ENCODE measurements around the gene RHBDF1.

The RHBDF1 gene

GRCh38 chr16:83781-84615, 11.6 kb upstream of the RHBDF1 start:
- no peak overlapping the region for H3K4me3 ChIP-seq (replicated peaks; ENCODE audit: insufficient read depth, low read length)
- H3K27ac ChIP-seq (replicated peaks): peak overlapping the region; percentile 47
- no peak for TF ChIP-seq REST (IDR thresholded peaks at IDR 0.05; ENCODE audit: insufficient replicate concordance, low read depth)
- no peak for TF ChIP-seq CTCF (IDR thresholded peaks at IDR 0.05; ENCODE audit: insufficient read depth, low read length)
- TF ChIP-seq SPI1 (IDR thresholded peaks at IDR 0.05; ENCODE audit: borderline replicate concordance, low read depth): no peak
- TF ChIP-seq GABPA (IDR thresholded peaks at IDR 0.05; ENCODE audit: low read depth): no peak
- no peak for TF ChIP-seq POLR2AphosphoS5 (IDR thresholded peaks at IDR 0.05; ENCODE audit: low read depth)
- no peaks in the 10 kb centered on the region for H3K27me3 ChIP-seq (ENCODE audit: insufficient read depth, poor library complexity, severe bottlenecking)
- no peak for DNase-seq (ENCODE audit: low read depth in 1 of 2, low spot score in 1 of 2)

DNA sequence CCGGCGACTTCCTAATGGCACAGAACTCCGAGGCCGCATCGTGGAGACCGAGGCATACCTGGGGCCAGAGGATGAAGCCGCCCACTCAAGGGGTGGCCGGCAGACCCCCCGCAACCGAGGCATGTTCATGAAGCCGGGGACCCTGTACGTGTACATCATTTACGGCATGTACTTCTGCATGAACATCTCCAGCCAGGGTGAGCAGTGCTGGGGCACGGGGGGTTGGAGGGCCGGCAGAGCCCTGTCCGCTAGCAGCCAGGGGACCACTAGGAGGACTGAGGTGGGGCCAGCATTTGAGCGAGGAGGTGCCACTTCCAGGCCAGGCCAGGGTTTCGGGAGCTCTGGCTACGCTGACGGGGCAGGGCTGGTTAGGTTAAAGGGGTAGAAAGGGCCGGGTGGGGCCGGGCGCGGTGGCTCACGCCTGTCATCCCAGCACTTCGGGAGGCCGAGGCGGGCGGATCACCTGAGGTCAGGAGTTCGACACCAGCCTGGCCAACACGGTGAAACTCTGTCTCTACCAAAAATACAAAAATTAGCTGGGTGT, 10.7 kb upstream of the RHBDF1 start:
- Histone ChIP-seq H3K27me3 (ENCODE audit: insufficient read depth, poor library complexity, severe bottlenecking) (no peaks in the 10 kb centered on the region), H3K4me3 (replicated peaks; ENCODE audit: insufficient read depth, low read length) (no peak overlapping the region), H3K27ac (replicated peaks) (no peak overlapping the region)
- no peak for TF ChIP-seq SPI1 (IDR thresholded peaks at IDR 0.05; ENCODE audit: borderline replicate concordance, low read depth)
- no peak for TF ChIP-seq CTCF (IDR thresholded peaks at IDR 0.05; ENCODE audit: insufficient read depth, low read length)
- no peak; the same call in 1 of the 2 replicates for TF ChIP-seq POLR2AphosphoS5 (IDR thresholded peaks at IDR 0.05; ENCODE audit: low read depth)
- TF ChIP-seq GABPA (IDR thresholded peaks at IDR 0.05; ENCODE audit: low read depth): no peak
- TF ChIP-seq REST (IDR thresholded peaks at IDR 0.05; ENCODE audit: insufficient replicate concordance, low read depth): no peak
- no peak for DNase-seq (ENCODE audit: low read depth in 1 of 2, low spot score in 1 of 2)

DNA sequence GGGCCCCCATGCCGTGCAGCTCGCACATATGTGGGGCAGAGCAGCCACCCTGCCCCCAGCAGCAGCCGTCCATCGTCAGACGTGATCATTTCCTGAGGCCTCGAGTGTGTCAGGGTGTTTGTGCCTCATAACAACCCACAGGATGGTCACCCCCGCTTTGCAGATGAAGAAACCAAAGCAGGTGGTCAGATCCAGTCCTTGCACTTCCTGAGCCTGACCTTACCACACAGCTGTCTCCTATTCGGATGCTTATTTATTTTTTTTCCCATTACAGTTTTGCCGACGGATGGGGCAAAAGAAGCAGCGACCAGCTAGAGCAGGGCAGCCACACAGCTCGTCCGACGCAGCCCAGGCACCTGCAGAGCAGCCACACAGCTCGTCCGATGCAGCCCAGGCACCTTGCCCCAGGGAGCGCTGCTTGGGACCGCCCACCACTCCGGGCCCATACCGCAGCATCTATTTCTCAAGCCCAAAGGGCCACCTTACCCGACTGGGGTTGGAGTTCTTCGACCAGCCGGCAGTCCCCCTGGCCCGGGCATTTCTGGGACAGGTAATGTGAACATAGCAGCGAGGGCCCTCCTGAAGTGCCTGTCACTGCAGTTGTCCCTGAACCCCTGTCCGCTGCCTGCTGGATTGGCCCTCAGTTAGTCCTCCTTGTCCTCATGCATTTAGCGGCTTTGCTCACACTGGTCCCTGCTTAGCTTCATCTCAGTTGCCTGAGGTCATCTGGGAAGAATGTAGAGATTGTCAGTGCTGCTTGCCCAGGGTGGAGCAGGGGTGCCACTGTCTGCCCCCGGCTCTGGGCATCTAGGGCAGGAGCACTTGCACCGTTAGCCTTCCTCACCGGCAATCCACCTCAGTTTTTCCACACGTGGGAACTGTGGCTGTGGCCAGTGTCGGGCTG, 7.0 kb upstream of the RHBDF1 start:
- DNase-seq (ENCODE audit: low read depth in 1 of 2, low spot score in 1 of 2): no peak
- no peaks in the 10 kb centered on the region for H3K27me3 ChIP-seq (ENCODE audit: insufficient read depth, poor library complexity, severe bottlenecking)
- peak overlapping the region; percentile 55 for H3K27ac ChIP-seq (replicated peaks)
- TF ChIP-seq CTCF (IDR thresholded peaks at IDR 0.05; ENCODE audit: insufficient read depth, low read length): no peak
- no peak for TF ChIP-seq POLR2AphosphoS5 (IDR thresholded peaks at IDR 0.05; ENCODE audit: low read depth)
- no peak for TF ChIP-seq REST (IDR thresholded peaks at IDR 0.05; ENCODE audit: insufficient replicate concordance, low read depth)
- TF ChIP-seq SPI1 (IDR thresholded peaks at IDR 0.05; ENCODE audit: borderline replicate concordance, low read depth): no peak
- TF ChIP-seq GABPA (IDR thresholded peaks at IDR 0.05; ENCODE audit: low read depth): no peak
- H3K4me3 ChIP-seq (replicated peaks; ENCODE audit: insufficient read depth, low read length): no peak overlapping the region; the same call in 1 of the 2 replicates
